GM18907 (cell line): ENCODE data around the gene PIP4K2A.

ENCODE experiments used
- ATAC-seq: cut with Tn5 transposase; IDR thresholded peaks from one replicate; pipeline ENCODE4 v1.9.1; 2021; ENCODE audit warnings: mild to moderate bottlenecking, moderate library complexity; ENCODE audit not compliant: unreplicated experiment

PIP4K2A gene

GRCh38 chr10:22561909-22562308 is 152.5 kb downstream of the PIP4K2A start:
- no peak for ATAC-seq

- no peak for ATAC-seq
Measured at GRCh38 chr10:22560913-22561239, 153.5 kb downstream of the PIP4K2A start.

GRCh38 chr10:22560096-22560912 is 154.1 kb downstream of the PIP4K2A start:
- no peak for ATAC-seq

DNA sequence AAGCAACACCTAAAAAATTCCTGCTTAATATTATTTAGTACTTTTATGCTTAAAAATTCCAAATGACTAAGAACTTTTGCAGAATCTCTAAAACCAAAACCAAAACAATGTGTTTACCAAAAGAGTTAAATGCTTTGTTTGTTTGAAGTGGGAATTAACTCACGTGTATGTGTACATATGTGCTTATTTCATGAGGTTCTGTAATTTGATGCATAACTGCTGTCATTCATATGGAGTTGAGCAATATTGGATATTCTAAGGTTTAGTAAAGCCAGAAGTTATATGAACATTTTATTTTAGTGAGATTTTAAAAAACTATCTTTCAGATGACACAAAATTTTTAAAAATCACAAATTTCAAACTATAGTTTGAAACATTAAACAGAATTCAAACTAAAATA is 157.1 kb downstream of the PIP4K2A start:
- ATAC-seq = no peak

GRCh38 chr10:22556774-22557173 is 157.6 kb downstream of the PIP4K2A start:
- no peak for ATAC-seq

- ATAC-seq = no peak
Measured at GRCh38 chr10:22554461-22555182, 159.8 kb downstream of the PIP4K2A start.

GRCh38 chr10:22553452-22553995 is 160.9 kb downstream of the PIP4K2A start:
- no peak for ATAC-seq

- ATAC-seq = no peak
Measured at GRCh38 chr10:22552888-22553378, 161.4 kb downstream of the PIP4K2A start.

DNA sequence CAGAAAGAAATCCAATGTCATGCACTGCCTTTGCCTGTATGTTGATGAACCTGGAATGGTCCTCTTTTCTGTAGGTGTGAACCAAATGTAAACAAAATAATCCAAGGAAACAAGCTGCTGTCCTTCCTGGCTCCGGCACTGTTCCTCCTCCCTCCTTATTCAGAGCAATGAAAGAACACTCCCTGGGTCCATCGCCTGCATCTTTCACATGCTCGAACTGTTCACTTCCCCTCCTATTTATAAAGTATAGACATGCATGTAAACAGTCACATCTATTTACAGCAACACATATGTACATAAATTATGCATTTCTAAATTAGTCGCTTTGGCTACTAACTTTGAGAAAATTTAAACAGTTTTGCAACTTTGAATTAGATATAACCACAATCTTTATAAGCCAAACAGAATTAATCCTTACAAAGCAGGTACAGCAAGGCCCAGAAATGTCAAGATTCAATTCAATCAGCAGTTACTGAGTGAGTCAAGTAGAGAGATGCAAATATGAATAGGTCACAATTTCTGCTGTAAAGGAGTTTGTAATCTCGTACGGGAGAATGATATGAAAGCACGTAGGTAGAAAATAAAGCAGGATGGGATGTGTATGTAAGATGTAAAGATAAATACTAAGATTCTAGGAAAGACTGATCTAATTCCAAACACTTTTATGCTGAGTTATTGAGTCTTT is 162.6 kb downstream of the PIP4K2A start:
- no peak for ATAC-seq

DNA sequence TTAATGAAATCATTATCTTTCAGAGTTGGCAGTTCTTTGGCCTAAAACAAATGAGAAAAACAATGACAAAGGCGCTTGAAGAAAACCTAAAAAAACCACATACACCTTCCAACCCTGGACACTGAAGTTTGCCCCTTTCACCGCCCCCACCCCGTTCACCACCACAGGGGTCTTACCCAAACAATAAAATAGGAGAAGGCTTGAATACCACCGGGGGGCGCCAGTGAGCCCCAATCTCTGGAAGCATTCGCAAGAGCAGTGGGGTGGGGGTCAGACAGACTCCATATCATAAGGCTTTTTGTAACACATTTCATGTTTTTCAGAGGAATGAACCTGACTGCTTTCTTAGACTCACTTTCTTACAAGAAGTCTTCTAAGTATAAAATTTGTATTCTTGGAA is 163.6 kb downstream of the PIP4K2A start:
- ATAC-seq = no peak

GRCh38 chr10:22548344-22548743 is 166.0 kb downstream of the PIP4K2A start:
- ATAC-seq = no peak

GRCh38 chr10:22545643-22546042 is 168.7 kb downstream of the PIP4K2A start:
- no peak for ATAC-seq

GRCh38 chr10:22544325-22545068 is 169.9 kb downstream of the PIP4K2A start:
- ATAC-seq = no peak

- ATAC-seq = no peak
Measured at GRCh38 chr10:22542773-22543172, 171.6 kb downstream of the PIP4K2A start.

GRCh38 chr10:22541900-22542299 is 172.5 kb downstream of the PIP4K2A start:
- ATAC-seq = no peak

- ATAC-seq = no peak
Measured at GRCh38 chr10:22539579-22540298, 174.6 kb downstream of the PIP4K2A start.

GRCh38 chr10:22537810-22538209 is 176.6 kb downstream of the PIP4K2A start:
- no peak for ATAC-seq

DNA sequence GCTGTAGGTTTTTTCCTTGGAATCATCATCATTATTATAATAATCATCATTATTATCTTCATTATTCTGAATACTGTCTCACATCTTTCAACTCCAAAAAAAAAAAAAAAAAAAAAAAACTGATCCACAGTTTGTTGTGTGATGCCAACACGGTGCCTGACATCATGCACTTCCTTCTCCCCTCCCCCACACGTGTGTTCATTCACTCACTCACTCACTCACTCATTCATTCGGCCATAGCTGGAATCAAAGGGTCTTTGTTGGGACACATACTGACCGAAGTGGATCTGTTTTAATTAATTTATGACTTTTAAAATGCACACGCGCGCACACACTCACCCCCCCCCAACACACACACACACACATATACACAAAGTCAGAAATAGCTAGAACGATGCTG is 177.8 kb downstream of the PIP4K2A start:
- ATAC-seq = no peak

DNA sequence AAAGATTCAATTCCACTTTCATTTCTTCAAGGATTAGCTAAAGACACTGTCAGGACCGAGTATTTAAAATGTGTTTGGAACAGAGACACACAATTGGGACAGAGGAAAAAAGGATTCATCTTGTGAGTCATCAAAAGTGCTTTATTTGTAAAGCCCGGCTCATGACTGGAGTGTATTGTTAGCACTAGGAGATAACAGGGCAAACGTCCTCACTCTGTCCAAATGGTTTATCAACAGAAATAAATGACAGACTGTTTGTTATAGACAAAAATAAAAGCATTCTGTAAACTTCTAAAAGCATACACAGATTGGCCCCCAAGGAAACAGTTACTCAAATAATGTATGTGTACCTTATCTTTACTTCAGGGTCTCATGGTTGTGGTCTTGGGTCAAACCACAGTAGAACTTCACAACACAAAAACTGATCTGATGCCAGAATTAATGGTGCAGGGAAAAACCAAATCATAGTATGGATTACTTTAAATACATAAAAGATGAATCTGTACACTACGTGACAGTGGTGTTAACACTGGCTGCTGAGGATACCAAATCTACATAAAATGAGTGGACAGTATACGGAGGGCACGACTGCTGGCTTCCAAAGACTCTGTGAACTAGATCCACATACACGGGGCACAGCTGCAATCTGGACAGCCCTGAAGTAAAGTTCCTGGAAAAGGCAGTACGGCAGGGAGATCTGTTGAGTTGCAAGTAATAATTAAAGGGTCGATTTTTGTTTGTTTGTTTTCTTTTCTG is 179.4 kb downstream of the PIP4K2A start:
- ATAC-seq = no peak
